Inferior parietal cortex (tissue), 1 donor: ENCODE measurements around the gene MSI2.

Experiments
- DNase-seq: peaks from one replicate; pipeline ENCODE4 v3.0.0-alpha.2; 2016; ENCODE audit errors: extremely low spot score

The MSI2 gene

DNA sequence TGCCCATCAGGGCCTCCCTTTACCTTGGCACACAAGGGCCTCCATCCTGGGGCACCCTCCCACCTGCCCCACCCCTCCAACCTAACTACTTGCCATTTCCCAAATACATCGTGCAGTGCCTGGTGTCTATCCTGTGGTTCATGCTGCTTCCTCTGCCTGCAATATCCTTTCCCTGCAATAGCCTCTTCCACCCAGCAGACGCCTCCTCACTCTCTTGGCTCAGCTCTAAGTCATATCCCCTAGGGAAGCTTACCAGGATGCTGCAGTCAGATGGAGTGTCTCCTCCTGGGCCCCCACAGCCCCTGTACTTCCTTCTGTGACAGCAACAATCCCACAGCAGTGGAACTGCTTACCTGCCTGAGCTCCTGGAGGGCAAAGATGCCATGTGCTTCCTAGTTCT is 452.1 kb downstream of the MSI2 start:
- no peak for DNase-seq

- DNase-seq = no peak
These were observed 456.8 kb downstream of the MSI2 start for GRCh38 chr17:57713140-57713539.

DNA sequence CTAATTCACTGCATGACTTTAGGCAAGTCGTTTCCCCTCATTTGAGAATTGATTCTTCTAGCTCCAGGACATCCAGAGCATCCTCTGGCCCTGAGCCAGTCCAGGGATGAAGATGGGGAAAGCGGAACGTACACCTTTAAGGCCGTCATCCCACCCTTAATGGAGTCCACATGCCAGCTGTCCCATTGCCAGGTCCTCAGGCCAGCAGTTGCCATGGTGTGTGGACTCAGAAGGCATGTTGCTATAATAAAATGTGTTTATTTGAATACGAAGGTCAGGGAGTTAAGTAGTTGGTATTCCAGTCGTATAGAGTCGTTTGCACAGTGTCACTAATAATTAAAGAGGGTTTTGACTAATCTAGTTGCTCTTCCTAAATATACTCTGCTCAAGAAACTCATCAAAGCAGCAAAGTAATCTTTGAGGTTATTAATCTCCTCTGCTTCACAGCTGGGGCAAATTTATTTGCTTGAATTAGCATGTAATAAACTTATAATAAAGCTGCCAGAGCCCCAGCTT is 458.4 kb downstream of the MSI2 start:
- no peak for DNase-seq

DNA sequence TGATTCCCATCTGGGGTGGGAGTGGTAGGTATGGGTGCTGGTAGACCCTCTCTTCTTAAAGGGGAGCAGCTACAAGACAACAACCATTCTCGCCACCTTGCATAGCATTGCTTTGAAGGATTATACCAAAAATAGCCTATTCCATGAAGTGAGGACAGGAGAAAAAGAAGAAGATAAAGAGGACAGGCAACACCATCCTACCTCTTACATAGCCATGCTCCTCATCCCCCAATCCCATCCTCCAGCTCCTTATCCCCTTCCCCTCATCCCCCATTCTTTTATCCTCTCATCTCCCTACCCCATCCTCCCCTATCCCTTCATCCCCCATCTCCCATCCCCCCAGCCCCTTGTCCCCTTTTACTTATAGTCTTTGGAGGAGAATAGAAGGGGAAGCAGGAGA is 459.7 kb downstream of the MSI2 start:
- DNase-seq = no peak

DNA sequence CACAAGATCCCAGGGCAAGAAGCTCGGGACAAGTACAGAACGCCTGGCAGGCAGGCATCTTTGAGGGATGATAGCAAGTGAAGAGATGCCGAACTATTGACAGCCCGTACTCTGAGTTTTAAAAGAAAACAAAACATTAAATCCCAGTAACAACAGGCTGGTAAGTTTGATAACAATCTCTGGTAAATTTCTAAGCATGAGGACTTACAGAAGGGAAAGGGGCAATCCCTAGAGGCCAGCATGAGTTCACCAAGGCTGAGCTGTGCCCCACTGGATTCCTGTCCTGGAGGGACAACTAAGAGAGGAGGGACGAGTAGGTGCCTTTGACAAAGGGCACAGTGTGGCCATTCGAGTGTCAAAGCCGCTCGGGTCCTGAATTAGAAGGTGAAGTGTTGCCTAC is 462.6 kb downstream of the MSI2 start:
- no peak for DNase-seq

GRCh38 chr17:57720386-57721035 is 464.2 kb downstream of the MSI2 start:
- no peak for DNase-seq

DNA sequence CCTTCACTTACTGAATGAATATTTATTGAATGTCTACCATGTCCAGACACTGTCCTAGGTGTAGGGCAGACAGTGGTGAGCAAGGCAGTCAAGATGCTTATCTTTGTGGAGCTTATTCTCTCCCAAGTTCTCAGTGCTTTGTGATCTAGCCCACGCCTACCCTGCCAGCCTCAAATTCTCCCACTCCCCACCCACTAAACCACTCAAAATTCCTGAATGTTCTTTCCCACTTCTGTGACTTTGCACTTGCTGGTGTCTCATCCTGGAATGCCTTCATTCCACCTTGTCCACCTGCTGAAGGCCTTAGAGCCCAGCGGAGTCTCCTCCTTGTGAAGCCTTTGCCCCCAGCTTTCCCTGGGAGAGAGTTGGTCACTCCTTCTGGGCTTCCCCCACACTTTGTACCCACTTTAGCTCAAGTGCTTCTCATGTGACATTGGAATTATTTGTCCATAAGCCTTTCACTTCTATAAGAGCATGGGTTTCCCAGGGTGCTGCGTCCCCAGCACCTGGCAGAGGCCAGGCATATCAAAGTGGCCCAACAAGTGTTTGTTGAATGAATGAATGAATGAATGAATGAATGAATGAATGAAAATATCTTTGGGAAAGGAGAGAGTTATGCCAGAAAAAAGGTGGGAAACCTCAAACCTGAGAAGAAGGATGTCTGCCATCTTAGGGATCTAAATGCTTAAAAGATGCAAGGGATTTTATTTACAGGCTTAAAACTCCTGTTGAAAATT is 465.8 kb downstream of the MSI2 start:
- no peak for DNase-seq

- DNase-seq = no peak
These were observed 466.4 kb downstream of the MSI2 start for GRCh38 chr17:57722704-57723043.

DNA sequence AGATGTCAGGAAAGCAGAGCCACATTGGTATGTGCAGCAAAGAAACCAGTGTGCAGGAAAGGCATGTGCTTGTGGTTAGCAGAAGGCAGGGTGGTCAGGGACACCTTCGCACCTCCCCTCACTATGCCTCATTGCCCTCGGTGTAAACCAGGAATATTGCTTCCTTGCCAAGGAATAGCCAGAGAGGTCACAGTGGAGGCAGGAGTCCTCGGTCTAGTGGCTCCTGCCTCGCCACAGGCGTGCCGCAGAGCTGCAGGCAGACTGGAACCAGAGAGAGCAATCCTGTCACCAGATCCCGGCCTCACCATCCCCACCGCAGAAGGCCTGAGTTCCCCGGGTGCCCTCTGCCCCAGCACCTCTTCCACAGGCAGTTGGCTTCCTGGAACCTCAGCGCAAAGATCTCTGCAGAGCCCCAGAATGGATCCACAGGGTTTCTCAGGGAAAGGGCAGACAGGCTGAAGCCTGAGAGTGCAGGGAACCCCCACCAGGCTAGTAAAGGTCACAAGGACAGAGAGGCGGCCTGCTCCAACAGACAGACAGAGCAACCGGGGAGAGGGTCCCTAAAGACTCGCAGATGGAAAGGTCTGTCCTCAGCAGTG is 467.2 kb downstream of the MSI2 start:
- DNase-seq = no peak

- no peak for DNase-seq
These were observed 467.9 kb downstream of the MSI2 start for GRCh38 chr17:57724026-57724728.

DNA sequence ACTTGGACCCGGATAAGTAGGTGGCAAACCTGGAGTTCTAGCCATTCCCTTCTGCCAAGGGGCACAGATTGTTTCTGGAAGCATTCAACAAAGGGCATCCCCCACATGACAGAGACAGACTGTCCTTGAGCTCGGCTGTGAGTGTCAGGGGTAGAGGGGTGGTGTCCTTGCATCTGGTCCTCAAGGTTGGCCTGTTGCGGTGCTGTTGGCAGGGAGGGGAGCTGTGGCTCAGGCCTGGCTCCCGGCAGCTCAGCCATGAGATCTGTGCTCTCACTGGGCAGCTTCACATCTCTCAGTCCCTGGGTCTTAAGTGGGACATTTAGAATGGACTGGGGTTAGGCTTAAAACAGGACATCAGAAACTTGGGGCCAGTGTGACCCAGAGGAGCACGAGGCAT is 468.4 kb downstream of the MSI2 start:
- no peak for DNase-seq

DNA sequence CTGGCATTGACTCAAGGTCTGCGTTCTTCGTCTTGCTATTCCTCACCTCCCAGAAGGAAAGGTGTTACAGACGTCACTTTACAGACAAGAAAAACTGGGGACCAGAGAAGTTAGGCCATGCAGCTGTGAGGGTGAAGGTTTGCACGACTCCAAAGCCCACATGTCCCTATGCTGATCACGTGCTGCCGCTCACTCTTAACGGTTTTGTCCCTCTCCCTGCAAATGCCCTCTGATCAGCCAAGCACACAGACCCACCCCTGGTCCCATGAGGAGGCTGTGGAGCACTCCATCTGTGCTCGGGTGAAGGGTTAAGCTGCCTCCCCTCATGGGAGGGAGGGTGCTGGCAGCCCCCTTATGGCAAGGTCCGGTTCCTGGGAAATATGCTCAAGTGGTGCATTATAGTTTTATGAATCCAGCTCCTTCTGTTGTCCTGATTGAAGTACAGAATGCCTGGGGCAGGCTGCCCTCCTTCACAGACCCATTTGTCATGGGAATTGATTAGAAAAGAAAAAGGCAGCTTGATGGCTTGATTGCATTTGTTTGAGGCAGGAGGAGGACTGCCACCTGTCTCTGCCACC is 470.0 kb downstream of the MSI2 start:
- DNase-seq = no peak

DNA sequence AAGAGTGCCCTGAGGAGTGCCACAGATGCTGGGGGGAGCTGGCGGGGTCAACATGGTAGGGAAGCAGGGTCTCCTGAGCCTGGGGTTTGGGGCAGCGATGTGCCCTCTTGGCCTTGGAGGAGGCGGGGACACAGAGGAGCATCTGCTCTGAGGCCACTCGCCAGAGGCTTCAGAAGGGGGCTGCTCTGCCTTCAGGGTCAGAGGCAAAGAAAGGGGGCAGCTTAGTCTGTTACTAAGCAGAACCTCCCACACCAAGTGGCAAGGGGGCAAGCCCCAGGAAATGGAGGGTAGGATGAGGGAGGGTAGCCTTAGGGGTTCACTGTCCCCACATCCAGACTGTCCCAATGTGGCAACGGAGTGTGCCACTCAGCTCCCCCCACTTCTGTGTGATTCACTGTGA is 470.5 kb downstream of the MSI2 start:
- DNase-seq = no peak

- DNase-seq = no peak
These were observed 471.4 kb downstream of the MSI2 start for GRCh38 chr17:57727630-57728175.

- DNase-seq = no peak
These were observed 473.8 kb downstream of the MSI2 start for GRCh38 chr17:57730026-57730701.

GRCh38 chr17:57732062-57732461 is 475.7 kb downstream of the MSI2 start:
- no peak for DNase-seq

GRCh38 chr17:57733085-57733484 is 476.8 kb downstream of the MSI2 start:
- DNase-seq = no peak
